ENCODE measurements around the gene KIR3DL1.
A peak's percentile ranks its signal among the peaks of the same experiment; 100 is the strongest.
"Not testable (repeated sequence)": the region's sequence is repeated elsewhere in the genome, so short reads cannot be mapped to it uniquely, and the experiment has no call there.

The KIR3DL1 gene

DNA sequence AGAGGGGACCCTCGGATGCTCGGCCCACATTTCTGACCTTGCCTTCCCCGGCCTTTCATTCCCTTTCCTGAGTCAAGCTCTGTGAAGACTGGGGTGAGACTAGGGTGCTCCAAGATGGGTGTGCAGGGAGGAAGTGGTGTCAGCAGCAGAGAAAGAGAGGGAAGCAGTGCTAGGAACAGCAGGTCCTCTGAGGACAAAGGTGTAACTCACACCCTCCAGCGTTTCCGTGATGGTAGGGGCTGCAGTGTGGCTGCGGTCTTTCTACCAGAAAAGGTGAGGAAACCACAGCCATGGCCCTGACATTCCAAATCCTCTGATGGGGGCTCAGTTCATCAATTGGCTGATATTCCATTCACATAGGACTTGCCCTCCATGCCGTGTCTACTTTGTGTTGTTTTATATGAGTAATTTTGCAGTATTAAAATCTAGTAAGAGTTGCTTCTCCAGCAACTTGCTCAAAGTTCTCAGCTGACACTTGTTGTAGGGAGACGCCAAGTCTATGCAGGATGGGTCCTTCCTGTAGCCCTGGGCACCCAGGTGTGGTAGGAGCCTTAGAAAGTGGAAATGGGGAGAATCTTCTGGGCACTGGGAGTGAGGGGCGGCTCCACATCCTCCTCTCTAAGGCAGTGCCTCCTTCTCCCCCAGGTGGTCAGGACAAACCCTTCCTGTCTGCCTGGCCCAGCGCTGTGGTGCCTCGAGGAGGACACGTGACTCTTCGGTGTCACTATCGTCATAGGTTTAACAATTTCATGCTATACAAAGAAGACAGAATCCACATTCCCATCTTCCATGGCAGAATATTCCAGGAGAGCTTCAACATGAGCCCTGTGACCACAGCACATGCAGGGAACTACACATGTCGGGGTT lies 1.6 kb downstream of the KIR3DL1 start:
- no peak for DNase-seq

DNA sequence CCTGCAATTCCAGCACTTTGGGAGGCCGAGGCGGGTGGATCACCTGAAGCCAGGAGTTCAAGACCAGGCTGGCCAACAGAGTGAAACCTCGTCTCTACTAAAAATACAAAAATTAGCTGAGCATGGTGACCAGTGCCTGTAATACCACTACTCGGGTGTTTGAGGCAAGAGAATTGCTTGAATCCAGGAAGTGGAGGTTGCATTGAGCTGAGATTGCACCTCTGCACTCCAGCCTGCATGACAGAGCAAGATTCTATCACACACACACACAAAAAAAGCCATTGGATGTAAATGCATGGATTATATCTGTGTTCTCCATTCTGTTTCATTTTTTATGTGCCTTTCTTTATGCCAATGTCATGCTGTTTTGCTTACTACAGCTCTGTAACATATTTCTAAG lies 8.1 kb downstream of the KIR3DL1 start:
- DNase-seq = not testable (repeated sequence)

DNA sequence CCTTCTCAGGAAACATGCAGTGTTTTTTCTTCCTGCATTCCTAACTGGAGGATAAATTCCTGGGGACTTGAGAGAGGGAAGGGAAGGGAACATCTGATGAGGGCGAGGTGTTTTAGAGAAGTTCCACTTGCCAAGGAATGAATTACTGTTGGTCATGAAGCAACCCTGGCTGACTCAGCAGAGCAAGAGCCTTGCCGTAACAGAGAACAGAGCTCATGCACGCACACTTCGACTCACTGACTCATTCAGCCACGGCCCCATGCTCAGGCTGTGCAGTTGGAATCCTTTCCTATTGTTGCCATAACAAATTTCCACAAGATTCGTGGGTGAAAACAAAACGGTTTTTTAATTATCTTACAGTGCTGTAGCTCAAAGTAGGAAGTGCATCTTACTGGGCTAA lies 9.1 kb downstream of the KIR3DL1 start:
- DNase-seq = peak; percentile 11

DNA sequence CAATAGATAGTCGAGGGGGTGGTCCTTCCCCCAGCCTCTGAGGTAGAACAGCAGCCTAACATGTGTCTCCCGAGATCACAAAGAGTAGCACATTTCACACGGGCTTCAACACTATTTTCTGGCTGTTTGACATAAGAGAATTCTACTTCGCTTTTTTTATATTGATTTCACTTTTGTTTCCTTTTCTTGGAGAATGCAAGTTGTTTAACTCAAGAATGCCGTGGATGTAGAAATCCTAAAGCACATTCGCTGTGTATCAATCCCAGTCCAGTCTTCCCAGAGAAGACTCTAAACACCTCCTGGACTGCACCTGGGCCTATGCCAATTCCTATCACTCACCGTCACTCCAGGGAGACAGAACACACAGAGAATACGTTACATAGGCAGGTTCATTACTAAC lies 11.8 kb downstream of the KIR3DL1 start:
- DNase-seq = peak; percentile 55

DNA sequence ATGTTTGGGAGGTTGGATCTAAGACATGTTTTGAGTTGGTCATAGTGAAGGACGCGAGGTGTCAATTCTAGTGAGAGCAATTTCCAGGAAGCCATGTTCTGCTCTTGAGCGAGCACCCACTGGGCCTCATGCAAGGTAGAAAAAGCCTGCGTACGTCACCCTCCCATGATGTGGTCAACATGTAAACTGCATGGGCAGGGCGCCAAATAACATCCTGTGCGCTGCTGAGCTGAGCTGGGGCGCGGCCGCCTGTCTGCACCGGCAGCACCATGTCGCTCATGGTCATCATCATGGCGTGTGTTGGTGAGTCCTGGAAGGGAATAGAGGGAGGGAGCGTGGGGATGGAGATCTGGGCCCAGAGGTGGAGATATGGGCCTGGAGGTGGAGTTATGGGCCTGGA lies 16.2 kb downstream of the KIR3DL1 start, which contains the start of gene KIR2DS4:
Gene KIR2DS4 (plus strand): TSS at position 181 of the 400 bp plus-strand sequence.
- DNase-seq = not testable (repeated sequence)

DNA sequence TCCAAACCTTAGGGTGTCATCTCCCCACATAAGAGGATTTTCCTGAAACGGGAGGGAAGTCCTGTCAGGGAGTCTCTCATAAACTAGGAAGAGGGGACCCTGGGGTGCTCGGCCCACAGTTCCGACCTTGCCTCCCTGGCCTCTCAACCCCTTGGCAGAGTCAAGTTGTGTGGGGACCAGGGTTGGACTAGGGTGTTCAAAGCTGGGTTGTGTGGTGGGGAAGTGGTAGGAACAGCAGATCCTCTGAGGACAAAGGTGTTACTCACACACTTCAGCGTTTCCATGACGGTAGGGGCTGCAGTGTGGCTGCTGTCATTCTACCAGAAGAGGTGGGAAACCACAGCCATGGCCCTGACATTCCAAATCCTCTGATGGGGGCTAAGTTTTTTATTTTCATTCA lies 18.9 kb downstream of the KIR3DL1 start:
- not testable (repeated sequence) for DNase-seq

DNA sequence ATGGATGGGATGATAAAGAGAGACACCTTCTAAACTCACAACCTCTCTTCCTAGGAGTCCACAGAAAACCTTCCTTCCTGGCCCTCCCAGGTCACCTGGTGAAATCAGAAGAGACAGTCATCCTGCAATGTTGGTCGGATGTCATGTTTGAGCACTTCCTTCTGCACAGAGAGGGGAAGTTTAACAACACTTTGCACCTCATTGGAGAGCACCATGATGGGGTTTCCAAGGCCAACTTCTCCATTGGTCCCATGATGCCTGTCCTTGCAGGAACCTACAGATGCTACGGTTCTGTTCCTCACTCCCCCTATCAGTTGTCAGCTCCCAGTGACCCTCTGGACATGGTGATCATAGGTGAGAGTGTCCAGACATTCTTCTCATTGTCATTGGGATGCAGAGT lies 21.3 kb downstream of the KIR3DL1 start:
- DNase-seq = peak; percentile 42

DNA sequence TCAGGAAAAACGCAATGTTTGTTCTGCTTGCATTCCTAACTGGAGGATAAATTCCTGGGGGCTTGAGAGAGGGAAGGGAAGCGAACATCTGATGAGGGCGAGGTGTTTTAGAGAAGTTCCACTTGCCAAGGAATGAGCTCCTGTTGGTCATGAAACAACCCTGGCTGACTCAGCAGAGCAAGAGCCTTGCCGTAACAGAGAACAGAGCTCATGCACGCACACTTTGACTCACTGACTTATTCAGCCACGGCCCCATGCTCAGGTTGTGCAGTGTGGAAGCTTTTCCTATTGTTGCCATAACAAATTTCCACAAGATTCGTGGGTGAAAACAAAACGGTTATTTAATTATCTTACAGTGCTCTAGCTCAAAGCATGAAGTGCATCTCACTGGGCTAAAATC lies 26.9 kb downstream of the KIR3DL1 start:
- not testable (repeated sequence) for DNase-seq

DNA sequence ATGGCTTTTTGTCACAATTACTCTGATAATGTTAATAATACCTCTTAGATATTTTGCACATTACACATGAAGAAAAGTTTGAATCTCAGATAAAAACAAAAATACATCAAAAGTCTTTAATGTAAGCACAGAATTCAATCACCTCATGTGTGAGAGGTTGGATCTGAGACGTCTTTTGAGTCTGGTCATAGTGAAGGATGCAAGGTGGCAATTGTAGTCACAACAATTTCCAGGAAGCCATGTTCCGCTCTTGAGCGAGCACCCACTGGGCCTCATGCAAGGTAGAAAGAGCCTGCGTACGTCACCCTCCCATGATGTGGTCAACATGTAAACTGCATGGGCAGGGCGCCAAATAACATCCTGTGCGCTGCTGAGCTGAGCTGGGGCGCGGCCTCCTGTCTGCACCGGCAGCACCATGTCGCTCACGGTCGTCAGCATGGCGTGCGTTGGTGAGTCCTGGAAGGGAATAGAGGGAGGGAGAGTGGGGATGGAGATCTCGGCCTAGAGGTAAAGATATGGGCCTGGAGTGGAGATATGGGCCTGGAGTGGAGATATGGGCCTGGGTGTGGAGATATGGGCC lies 33.9 kb downstream of the KIR3DL1 start, which contains the start of gene KIR3DL2:
Gene KIR3DL2 (plus strand): TSS at position 383 of the 580 bp plus-strand sequence. CDS start 33 bp downstream, at position 416.
- not testable (repeated sequence) for DNase-seq

DNA sequence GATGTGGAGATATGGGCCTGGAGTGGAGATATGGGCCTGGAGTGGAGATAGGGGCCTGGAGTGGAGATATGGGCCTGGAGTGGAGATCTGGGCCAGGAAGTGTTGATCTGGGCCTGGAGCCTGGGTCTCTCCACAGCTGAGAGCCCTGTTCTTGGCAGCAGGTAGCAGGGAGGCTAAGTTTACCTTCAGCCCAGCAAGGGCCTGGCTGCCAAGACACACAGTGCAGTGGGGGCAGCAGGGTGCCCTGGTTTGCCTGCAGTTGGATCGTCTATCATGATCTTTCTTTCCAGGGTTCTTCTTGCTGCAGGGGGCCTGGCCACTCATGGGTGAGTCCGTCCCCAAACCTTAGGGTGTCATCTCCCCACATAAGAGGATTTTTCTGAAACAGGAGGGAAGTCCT lies 34.7 kb downstream of the KIR3DL1 start:
- DNase-seq = no peak

DNA sequence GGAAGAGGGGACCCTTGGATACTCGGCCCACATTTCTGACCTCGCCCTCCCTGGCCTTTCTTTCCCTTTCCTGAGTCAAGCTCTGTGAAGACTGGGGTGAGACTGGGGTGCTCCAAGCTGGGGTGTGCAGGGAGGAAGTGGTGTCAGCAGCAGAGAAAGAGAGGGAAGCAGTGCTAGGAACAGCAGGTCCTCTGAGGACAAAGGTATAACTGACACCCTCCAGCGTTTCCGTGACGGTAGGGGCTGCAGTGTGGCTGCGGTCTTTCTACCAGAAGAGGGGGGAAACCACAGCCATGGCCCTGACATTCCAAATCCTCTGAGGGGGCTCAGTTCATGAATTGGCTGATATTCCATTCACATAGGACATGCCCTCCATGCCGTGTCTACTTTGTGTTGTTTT lies 35.1 kb downstream of the KIR3DL1 start:
- no peak for DNase-seq

DNA sequence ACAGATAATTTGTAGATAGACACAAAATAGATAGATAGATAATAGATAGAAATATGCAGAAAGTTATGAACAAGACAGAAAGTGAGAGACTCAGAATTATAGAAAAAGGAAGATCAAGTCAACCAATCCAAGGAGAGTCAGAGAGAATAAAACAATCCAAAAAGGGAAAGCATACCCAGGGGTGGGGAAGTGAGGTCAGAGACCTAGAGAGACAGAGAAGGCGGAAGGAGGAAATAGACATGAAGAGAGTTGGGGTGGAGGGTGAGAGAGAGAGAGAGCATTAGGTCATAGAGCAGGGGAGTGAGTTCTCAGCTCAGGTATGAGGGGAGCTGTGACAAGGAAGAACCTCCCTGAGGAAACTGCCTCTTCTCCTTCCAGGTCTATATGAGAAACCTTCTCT lies 39.0 kb downstream of the KIR3DL1 start:
- peak; percentile 34 for DNase-seq

DNA sequence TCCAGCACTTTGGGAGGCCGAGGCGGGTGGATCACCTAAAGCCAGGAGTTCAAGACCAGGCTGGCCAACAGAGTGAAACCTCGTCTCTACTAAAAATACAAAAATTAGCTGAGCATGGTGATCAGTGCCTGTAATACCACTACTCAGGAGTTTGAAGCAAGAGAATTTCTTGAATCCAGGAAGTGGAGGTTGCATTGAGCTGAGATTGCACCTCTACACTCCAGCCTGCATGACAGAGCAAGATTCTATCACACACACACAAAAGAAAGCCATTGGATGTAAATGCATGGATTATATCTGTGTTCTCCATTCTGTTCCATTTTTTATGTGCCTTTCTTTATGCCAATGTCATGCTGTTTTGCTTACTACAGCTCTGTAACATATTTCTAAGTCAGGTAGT lies 42.2 kb downstream of the KIR3DL1 start:
- not testable (repeated sequence) for DNase-seq

DNA sequence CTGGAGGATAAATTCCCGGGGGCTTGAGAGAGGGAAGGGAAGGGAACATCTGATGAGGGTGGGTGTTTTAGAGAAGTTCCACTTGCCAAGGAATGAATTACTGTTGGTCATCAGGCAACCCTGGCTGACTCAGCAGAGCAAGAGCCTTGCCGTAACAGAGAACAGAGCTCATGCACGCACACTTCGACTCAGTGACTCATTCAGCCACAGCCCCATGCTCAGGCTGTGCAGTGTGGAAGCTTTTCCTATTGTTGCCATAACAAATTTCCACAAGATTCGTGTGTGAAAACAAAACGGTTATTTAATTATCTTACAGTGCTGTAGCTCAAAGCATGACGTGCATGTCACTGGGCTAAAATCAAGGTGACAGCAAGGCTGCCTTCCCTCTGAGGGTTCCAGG lies 43.2 kb downstream of the KIR3DL1 start:
- DNase-seq = peak; percentile 84

DNA sequence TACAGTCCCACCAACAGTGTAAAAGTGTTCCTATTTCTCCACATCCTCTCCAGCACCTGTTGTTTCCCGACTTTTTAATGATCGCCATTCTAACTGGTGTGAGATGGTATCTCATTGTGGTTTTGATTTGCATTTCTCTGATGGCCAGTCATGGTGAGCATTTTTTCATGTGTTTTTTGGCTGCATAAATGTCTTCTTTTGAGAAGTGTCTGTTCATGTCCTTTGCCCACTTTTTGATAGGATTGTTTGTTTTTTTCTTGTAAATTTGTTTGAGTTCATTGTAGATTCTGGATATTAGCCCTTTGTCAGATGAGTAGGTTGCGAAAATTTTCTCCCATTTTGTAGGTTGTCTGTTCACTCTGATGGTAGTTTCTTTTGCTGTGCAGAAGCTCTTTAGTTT lies 47.2 kb downstream of the KIR3DL1 start:
- not testable (repeated sequence) for DNase-seq

DNA sequence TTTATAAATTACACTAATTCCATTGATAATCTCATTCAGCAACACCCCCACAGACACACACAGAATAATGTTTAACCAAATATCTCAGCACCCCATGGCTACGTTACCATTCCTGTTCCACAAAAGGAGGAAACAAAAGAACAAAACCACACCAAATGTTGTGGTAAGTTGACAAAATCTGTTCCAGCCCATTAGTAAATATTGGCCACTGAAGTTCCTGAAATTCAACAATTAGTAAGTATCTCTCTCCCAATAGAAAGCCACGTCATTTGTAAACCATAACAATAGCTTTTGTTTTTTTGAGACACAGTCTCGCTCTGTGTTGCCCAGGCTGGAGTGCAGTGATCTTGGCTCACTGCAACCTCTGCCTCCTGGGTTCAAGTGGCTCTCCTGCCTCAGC lies 55.4 kb downstream of the KIR3DL1 start:
- peak; percentile 64 for DNase-seq

DNA sequence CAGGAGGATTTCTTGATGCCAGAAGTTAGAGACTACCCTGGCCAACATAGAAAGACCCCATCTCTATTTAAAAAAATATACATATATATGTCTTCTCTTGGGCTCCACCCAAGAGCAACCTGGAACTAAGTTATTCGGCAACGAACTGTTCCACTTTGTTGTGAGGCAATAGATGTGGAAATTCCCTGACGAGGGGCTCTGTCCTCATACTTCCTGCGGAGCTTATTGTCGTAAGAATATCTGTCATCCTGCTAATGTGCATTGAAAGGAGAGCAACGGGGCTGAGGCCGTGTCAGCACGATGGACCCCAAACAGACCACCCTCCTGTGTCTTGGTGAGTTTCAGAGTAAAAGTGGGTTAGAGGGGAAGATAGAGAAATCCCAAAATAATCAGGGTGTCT lies 57.7 kb downstream of the KIR3DL1 start, which contains the start of gene FCAR:
Gene FCAR (plus strand): TSS at position 246 of the 400 bp plus-strand sequence. CDS start 55 bp downstream, at position 301.
- DNase-seq = peak; percentile 92

DNA sequence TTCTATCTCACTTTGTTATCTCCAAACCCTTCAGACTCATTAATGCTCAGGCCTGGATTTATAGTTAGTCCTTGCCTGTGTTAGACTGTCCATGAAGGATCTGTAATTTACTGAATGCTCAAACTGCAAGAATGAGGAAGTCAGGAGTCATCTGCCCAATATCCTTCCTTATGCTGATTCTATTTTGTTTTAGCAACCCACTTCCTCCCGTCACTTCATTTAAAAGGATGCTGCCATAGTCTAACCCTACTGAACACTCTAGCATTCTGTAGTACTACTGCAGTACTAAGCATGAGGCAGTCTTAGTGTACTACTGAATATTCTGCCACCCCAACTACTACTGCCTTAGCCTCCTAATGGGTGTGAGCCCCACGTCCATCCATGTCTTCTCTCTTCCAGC lies 59.2 kb downstream of the KIR3DL1 start:
- peak; percentile 78 for DNase-seq

DNA sequence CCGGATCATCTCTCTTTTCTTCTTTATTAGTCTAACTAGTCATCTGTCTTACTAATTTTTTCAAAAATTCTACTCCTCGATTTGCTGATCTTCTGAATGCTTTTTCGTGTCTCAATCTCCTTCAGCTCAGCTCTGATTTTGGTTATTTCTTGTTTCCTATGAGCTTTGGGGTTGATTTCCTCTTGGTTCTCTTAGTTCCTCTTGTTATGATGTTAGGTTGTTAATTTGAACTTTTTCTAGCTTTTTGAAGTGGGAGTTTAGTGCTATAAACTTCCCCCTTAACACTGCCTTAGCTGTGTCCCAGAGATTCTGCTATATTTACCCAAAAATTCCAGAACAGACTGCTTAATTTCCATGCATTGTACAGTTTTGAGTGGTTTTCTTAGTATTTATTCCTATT lies 61.2 kb downstream of the KIR3DL1 start:
- peak; percentile 60 for DNase-seq

Data from suppressor macrophage treated with lipopolysaccharide for 4 hours (primary cell).